Activated naive CD4-positive, alpha-beta T cell treated with anti-CD3 and anti-CD28 coated beads, Interleukin-2, amount 50 U/mL, for 24 hours (primary cell): Measurements from ENCODE around the gene MACROD2.

ENCODE experiments used
- H3K27ac Mint-ChIP-seq: one replicate; pipeline ENCODE4 v1.8.0; 2021; ENCODE audit warnings: mild to moderate bottlenecking, mixed read lengths
- H3K27me3 Mint-ChIP-seq: one replicate; pipeline ENCODE4 v1.8.0; 2021; ENCODE audit warnings: mixed read lengths
- H3K36me3 Mint-ChIP-seq: one replicate; pipeline ENCODE4 v1.8.0; 2021; ENCODE audit warnings: mixed read lengths
- H3K4me1 Mint-ChIP-seq: one replicate; pipeline ENCODE4 v1.8.0; 2021; ENCODE audit warnings: mixed read lengths
- H3K4me3 Mint-ChIP-seq: one replicate; pipeline ENCODE4 v1.8.0; 2021; ENCODE audit warnings: mild to moderate bottlenecking, mixed read lengths
- H3K9me3 Mint-ChIP-seq: one replicate; pipeline ENCODE4 v1.8.0; 2021; ENCODE audit warnings: mixed read lengths

The MACROD2 gene

GRCh38 chr20:14817101-14817500 is 821.8 kb downstream of the MACROD2 start:
- H3K36me3 Mint-ChIP-seq, result no peaks in the 10 kb centered on the region
- no peaks in the 10 kb centered on the region for H3K4me1 Mint-ChIP-seq
- H3K27ac Mint-ChIP-seq, result no peak overlapping the region
- H3K27me3 Mint-ChIP-seq, result no peaks in the 10 kb centered on the region
- H3K4me3 Mint-ChIP-seq, result no peak overlapping the region
- peaks cover 13% of the 10 kb centered on the region for H3K9me3 Mint-ChIP-seq

GRCh38 chr20:14820771-14821170 is 825.5 kb downstream of the MACROD2 start:
- H3K27ac Mint-ChIP-seq, result no peak overlapping the region
- H3K4me3 Mint-ChIP-seq, result no peak overlapping the region
- no peaks in the 10 kb centered on the region for H3K27me3 Mint-ChIP-seq
- H3K9me3 Mint-ChIP-seq, result peaks cover 18% of the 10 kb centered on the region
- no peaks in the 10 kb centered on the region for H3K36me3 Mint-ChIP-seq
- H3K4me1 Mint-ChIP-seq, result no peaks in the 10 kb centered on the region

DNA sequence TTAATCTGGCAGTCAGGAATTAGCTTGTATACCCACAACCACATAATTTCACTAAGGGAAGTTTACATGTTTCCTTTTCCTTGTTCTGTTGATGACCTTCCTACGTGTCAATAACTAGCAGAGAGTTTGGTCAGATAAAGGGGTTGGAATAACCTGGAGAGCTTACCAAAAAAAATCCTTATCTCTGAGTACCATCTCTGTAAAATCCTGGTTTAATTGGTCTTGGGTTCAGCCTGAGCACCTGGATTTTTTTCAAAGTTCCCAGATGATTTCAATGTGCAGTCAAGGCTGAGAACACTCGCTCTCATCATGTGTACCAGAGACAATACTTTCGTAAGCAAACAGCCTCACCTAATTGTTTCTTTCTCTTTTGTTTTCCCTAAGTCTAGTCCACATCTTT is 825.9 kb downstream of the MACROD2 start:
- H3K27me3 Mint-ChIP-seq, result no peaks in the 10 kb centered on the region
- H3K4me1 Mint-ChIP-seq, result no peaks in the 10 kb centered on the region
- no peak overlapping the region for H3K4me3 Mint-ChIP-seq
- no peak overlapping the region for H3K27ac Mint-ChIP-seq
- no peaks in the 10 kb centered on the region for H3K36me3 Mint-ChIP-seq
- H3K9me3 Mint-ChIP-seq, result peaks cover 17% of the 10 kb centered on the region

GRCh38 chr20:14824996-14825395 is 829.7 kb downstream of the MACROD2 start:
- no peak overlapping the region for H3K4me3 Mint-ChIP-seq
- no peaks in the 10 kb centered on the region for H3K4me1 Mint-ChIP-seq
- no peaks in the 10 kb centered on the region for H3K36me3 Mint-ChIP-seq
- H3K9me3 Mint-ChIP-seq, result peaks cover 5% of the 10 kb centered on the region
- no peak overlapping the region for H3K27ac Mint-ChIP-seq
- H3K27me3 Mint-ChIP-seq, result no peaks in the 10 kb centered on the region

- Mint-ChIP-seq H3K36me3 (no peaks in the 10 kb centered on the region), H3K27ac (no peak overlapping the region), H3K4me3 (no peak overlapping the region), H3K4me1 (no peaks in the 10 kb centered on the region), H3K9me3 (peaks cover 5% of the 10 kb centered on the region), H3K27me3 (no peaks in the 10 kb centered on the region)
Measured at GRCh38 chr20:14826543-14827313, 831.4 kb downstream of the MACROD2 start.

DNA sequence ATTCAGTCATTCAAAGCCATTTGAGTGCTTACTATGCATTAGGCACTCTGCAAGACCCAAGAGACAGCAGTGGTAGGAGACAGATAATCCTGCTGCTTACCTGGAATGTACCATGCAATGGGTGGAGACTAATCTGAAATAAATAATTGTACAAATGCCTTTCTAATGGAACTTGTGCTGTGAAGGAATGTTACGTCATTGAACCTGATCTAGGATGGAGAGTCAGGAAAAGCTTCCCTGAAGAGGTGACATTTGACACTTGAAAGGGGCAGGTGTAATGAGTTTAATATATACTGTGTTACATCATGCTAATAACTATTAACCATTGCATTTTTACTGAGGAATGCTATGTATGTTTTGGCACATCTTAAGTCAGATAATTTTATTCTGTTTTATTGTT is 833.1 kb downstream of the MACROD2 start:
- no peak overlapping the region for H3K27ac Mint-ChIP-seq
- H3K4me1 Mint-ChIP-seq, result no peaks in the 10 kb centered on the region

DNA sequence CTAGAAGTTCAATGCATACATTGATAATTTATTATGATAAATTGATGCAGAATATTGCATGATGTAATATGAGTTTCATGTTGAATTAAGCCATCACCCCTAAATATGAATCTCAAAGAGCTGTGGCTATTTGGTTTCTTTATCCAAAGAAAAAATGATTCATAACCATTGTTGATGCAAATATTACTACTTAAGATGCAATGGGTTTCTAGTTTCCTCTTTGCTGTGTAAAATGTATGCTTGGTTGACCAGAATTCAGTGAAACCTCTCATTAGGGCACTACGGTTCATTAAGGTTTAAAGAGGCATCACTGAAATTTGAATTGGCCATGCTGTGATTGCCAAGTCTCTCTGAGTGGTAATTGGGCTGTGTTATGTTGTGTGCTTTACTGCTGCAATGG is 834.6 kb downstream of the MACROD2 start:
- peaks cover under 1% of the 10 kb centered on the region for H3K9me3 Mint-ChIP-seq
- no peak overlapping the region for H3K27ac Mint-ChIP-seq
- no peaks in the 10 kb centered on the region for H3K36me3 Mint-ChIP-seq
- no peak overlapping the region for H3K4me3 Mint-ChIP-seq
- no peaks in the 10 kb centered on the region for H3K4me1 Mint-ChIP-seq
- no peaks in the 10 kb centered on the region for H3K27me3 Mint-ChIP-seq

More for the DNA sequence above, 833.1 kb downstream of the MACROD2 start:
- Mint-ChIP-seq H3K4me3 (no peak overlapping the region), H3K36me3 (no peaks in the 10 kb centered on the region), H3K27me3 (no peaks in the 10 kb centered on the region), H3K9me3 (no peaks in the 10 kb centered on the region)

- H3K4me3 Mint-ChIP-seq, result no peak overlapping the region
- no peak overlapping the region for H3K27ac Mint-ChIP-seq
- no peaks in the 10 kb centered on the region for H3K4me1 Mint-ChIP-seq
- peaks cover 3% of the 10 kb centered on the region for H3K9me3 Mint-ChIP-seq
- H3K27me3 Mint-ChIP-seq, result no peaks in the 10 kb centered on the region
- H3K36me3 Mint-ChIP-seq, result no peaks in the 10 kb centered on the region
Measured at GRCh38 chr20:14830466-14830865, 835.1 kb downstream of the MACROD2 start.

DNA sequence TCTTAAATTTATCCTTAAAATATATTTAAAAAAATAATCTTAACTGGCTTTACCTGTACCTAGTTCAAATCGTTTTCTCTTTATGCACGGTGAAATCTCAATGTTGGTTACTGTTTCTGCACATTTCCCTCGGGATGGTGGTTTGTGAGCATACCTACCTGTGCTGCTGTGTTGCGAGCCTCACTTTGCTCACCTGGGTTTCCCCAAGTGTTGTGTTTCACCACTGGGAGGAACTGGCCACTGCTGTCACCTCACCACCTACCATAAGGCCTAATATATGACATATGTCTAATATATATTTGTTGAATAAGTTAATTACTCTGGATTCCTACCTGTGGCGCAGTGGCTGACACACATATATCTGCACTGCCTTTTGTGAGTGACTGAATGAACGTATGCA is 835.6 kb downstream of the MACROD2 start:
- Mint-ChIP-seq H3K27ac (no peak overlapping the region), H3K27me3 (no peaks in the 10 kb centered on the region), H3K9me3 (peaks cover 3% of the 10 kb centered on the region), H3K36me3 (no peaks in the 10 kb centered on the region), H3K4me1 (no peaks in the 10 kb centered on the region), H3K4me3 (no peak overlapping the region)

DNA sequence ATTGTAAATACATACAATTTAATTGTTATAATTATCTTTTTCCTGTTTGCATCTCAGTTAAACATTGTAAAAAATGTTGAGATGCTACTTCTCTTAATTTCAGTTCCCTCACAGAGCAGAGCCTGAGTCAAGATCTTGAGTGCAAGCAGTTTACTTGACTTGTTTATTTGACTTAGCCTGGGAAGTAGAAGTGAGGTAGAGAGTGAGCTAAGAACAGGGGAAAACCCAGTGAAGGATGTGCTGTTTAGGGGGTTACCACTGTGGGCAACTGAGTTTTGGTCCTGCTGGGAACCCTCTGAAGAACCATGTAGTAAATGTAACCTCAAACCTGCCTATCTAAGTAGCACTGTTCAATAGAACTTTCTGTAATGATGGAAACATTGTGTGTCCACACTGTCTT is 837.3 kb downstream of the MACROD2 start:
- Mint-ChIP-seq H3K27me3 (no peaks in the 10 kb centered on the region), H3K36me3 (no peaks in the 10 kb centered on the region), H3K4me1 (no peaks in the 10 kb centered on the region), H3K4me3 (no peak overlapping the region), H3K27ac (no peak overlapping the region), H3K9me3 (peaks cover 3% of the 10 kb centered on the region)

DNA sequence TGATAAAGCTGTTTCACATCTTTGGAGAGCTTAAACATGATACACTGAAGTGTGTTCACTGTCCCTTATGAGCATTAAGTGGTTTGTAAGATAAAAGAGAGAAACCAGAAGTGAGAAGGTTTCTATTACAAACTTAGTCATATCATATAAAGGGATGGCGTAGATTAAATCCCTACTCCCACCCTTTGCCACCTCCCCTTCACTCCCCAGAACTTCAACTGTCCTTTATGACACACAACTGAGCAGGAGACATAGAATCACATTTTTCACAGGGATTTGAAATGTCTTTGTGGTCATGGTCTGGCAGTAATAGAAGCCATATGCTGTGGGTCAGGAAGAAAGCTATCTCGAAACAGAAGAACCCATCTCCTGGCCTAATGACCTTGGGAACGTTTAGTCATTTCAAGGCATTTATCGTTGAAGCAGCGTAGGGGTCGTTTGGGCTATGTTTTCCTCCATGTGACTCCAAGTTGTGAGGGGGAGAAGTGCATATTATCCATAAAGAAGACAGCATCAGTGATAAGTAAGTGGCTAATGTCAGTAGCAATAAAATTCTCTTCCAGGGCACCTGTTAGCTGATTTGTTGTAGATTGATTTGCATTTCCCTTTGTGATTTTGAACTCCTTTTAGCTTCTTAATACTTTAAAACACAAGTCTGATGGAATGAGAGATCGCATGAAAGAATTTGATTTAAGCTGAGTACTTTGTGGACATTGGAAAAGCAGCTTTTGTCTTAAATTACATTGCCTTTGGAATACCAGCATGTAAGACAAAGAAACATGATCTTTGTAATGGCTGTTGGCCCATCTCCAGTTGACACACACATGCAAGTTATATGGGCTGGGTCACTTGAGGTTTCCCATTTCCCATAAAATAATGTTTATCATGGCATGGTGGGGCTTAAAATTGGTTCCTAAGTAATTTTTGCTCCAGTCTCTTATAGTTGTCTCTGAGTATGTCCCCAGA is 843.6 kb downstream of the MACROD2 start:
- no peak overlapping the region for H3K4me3 Mint-ChIP-seq
- no peaks in the 10 kb centered on the region for H3K36me3 Mint-ChIP-seq
- H3K4me1 Mint-ChIP-seq, result no peaks in the 10 kb centered on the region
- peaks cover 3% of the 10 kb centered on the region for H3K9me3 Mint-ChIP-seq
- no peaks in the 10 kb centered on the region for H3K27me3 Mint-ChIP-seq
- H3K27ac Mint-ChIP-seq, result no peak overlapping the region

- Mint-ChIP-seq H3K9me3 (no peaks in the 10 kb centered on the region), H3K4me1 (no peaks in the 10 kb centered on the region), H3K27ac (no peak overlapping the region), H3K27me3 (no peaks in the 10 kb centered on the region), H3K36me3 (no peaks in the 10 kb centered on the region), H3K4me3 (no peak overlapping the region)
Measured at GRCh38 chr20:14845199-14846160, 850.2 kb downstream of the MACROD2 start.

GRCh38 chr20:14848806-14849205 is 853.5 kb downstream of the MACROD2 start:
- no peak overlapping the region for H3K27ac Mint-ChIP-seq
- no peaks in the 10 kb centered on the region for H3K4me1 Mint-ChIP-seq
- no peaks in the 10 kb centered on the region for H3K9me3 Mint-ChIP-seq
- no peaks in the 10 kb centered on the region for H3K36me3 Mint-ChIP-seq
- H3K4me3 Mint-ChIP-seq, result no peak overlapping the region
- H3K27me3 Mint-ChIP-seq, result no peaks in the 10 kb centered on the region

DNA sequence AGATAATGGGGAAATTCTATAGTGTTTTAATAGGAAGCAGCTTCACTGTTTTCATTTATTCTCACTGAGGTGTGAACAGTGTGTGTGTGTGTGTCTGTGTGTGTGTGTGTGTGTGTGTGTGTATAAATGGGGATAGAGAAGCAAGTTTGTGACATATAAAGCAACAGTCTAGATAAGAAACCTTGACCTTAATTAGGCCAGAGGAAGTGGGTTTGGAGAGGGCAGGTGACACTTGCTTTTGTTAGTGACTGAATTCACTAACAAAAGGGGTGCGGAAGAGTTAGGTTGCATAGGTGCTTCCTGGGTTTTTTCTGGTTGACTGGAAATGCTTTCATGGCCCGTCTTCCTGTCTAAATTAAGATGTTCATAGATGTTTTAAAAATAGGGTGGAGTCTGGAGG is 857.8 kb downstream of the MACROD2 start:
- no peak overlapping the region for H3K27ac Mint-ChIP-seq
- H3K4me1 Mint-ChIP-seq, result no peaks in the 10 kb centered on the region
- no peaks in the 10 kb centered on the region for H3K9me3 Mint-ChIP-seq
- H3K4me3 Mint-ChIP-seq, result no peak overlapping the region
- H3K36me3 Mint-ChIP-seq, result no peaks in the 10 kb centered on the region
- no peaks in the 10 kb centered on the region for H3K27me3 Mint-ChIP-seq

DNA sequence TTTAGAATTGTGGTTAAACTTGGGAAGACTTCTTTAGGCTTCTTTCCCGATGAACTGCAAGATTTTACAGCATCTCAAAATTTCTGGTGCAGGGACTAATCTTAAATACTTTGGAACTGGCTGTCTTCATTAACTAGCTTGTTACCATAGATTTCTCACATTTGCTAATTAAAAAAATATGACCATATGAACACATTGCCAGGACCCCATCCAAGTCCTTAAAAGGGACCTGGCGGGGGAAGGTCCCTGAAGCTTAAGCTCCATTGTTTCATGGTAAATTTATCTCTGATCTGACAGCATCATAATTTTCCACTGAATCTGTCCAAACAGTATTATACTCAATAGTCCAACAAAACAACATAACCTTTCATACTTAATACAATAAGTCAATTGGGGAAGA is 859.9 kb downstream of the MACROD2 start:
- H3K36me3 Mint-ChIP-seq, result no peaks in the 10 kb centered on the region
- no peaks in the 10 kb centered on the region for H3K4me1 Mint-ChIP-seq
- H3K27ac Mint-ChIP-seq, result no peak overlapping the region
- H3K9me3 Mint-ChIP-seq, result no peaks in the 10 kb centered on the region
- H3K4me3 Mint-ChIP-seq, result no peak overlapping the region
- no peaks in the 10 kb centered on the region for H3K27me3 Mint-ChIP-seq
